Loucy (cell line): ENCODE results near the gene LRRC31.

Experiments used
- EZH2phosphoT487 ChIP-seq: fragments of 200-600 bp; IDR thresholded peaks from 2 replicates; pipeline ENCODE4 v1.6.1; 2018; ENCODE audit warnings: antibody characterized with exemption, mild to moderate bottlenecking, moderate library complexity, borderline replicate concordance
- TF ChIP-seq, protein P1 (sequence below): fragments of 200-600 bp; sonication (generic); conservative IDR thresholded peaks from 2 replicates; pipeline ENCODE4 v1.5.1; 2014; ENCODE audit warnings: mild to moderate bottlenecking, antibody characterized with exemption, low read length

DNA sequence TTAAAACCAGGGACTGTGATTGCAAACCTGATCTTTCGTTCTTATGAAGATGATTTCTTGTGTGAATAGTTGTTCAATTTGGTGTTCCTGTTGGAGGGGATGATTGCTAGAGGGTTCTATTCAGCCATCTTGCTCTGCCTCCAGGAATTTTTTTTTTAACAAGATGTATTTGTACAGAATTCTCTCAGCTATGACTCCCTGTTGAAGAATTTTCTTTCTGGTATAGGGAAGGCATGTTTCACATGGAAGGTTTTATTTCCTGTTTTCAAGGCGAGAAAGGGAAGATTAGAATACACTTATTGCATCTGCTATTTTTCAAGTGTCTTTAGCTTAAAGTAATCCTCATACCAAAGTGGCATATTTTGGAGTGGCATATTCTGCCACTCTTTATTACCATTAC, 51.4 kb downstream of the LRRC31 start:
- TF ChIP-seq, protein P1, sequence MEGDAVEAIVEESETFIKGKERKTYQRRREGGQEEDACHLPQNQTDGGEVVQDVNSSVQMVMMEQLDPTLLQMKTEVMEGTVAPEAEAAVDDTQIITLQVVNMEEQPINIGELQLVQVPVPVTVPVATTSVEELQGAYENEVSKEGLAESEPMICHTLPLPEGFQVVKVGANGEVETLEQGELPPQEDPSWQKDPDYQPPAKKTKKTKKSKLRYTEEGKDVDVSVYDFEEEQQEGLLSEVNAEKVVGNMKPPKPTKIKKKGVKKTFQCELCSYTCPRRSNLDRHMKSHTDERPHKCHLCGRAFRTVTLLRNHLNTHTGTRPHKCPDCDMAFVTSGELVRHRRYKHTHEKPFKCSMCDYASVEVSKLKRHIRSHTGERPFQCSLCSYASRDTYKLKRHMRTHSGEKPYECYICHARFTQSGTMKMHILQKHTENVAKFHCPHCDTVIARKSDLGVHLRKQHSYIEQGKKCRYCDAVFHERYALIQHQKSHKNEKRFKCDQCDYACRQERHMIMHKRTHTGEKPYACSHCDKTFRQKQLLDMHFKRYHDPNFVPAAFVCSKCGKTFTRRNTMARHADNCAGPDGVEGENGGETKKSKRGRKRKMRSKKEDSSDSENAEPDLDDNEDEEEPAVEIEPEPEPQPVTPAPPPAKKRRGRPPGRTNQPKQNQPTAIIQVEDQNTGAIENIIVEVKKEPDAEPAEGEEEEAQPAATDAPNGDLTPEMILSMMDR = no peak
- TF ChIP-seq EZH2phosphoT487 = no peak
